Measurements from ENCODE around the gene PNKD. TPM values are rescaled to one million over a fixed set of nuclear protein-coding genes. Genes with fewer than 3 reads are reported as not detected.

The PNKD gene
- total and polyA plus RNA-seq, 10 of the 15 experiments (the other 5 are each of a cell fraction or from before 2014, with no cell fraction given): 27.2 to 106 (median 61.3) TPM

DNA sequence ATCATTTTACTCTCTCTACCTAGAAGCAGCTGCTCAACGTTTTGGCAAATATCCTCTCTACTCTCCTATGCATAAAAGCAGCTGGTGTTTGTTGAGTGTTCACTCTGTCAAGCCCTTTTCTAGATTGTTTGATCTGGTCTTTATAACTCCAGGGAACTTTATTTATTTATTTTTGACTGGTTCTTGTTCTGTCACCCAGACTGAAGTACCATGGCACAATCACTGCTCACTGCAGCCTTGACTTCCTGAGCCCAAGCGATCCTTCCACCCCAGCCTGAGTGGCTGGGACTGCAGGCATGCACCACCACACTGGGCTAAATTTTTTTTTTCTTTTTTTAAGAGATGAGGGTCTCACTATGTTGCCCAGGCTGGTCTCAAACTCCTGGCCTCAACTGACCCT is 99.0 kb downstream of the PNKD start:
- Histone ChIP-seq H3K27ac (ENCODE audit: control insufficient read depth, insufficient read depth) (no peak overlapping the region), H3K4me1 (ENCODE audit: control insufficient read depth, insufficient read depth, low read length) (peaks cover 4% of the 10 kb centered on the region; the same call in 1 of the 2 replicates), H3K4me2 (ENCODE audit: control insufficient read depth, insufficient read depth) (no peak overlapping the region), H4K20me1 (ENCODE audit: control insufficient read depth, insufficient read depth) (no peaks in the 10 kb centered on the region), H3K9me3 (replicated peaks; ENCODE audit: control insufficient read depth, insufficient read depth, low read length) (no peaks in the 10 kb centered on the region; the same call in 2 of the 3 replicates), H3K36me3 (ENCODE audit: control insufficient read depth in 2 of 2, insufficient read depth in 2 of 2, low read length in 1 of 2) (no peaks in the 10 kb centered on the region), H3K27me3 (replicated peaks in 1 of 2; ENCODE audit: control insufficient read depth in 2 of 2, insufficient read depth in 2 of 2, low read length in 1 of 2) (no peaks in the 10 kb centered on the region), H3K79me2 (ENCODE audit: control insufficient read depth, insufficient read depth, low read length) (no peaks in the 10 kb centered on the region), H2AFZ (ENCODE audit: control insufficient read depth, low read depth, low read length) (no peak overlapping the region), H3K9ac (ENCODE audit: control insufficient read depth, insufficient read depth, low read length) (no peak overlapping the region), H3K4me3 (no peak overlapping the region)
- POLR2A ChIA-PET: interaction anchor here (1.0 kb wide), 1 partner anchor 24 kb away, joined by 3 read pairs; no protein-coding TSS in a partner anchor
- SMC1A ChIA-PET (ENCODE audit: uncharacterized antibody, unreplicated experiment): interaction anchor here (1.1 kb wide), 1 partner anchor 67 kb away, joined by 3 read pairs; no protein-coding TSS in a partner anchor
- RAD21 ChIA-PET (ENCODE audit: unreplicated experiment): interaction anchor here (1.2 kb wide), 1 partner anchor 25 kb away, joined by 3 read pairs; no protein-coding TSS in a partner anchor
- ATAC-seq (no peak), DNase-seq (ENCODE audit: low read depth, low spot score) (no peak), FAIRE-seq (no peak)
- no TSS peak for BruUV-seq (replicated peaks)
- in situ Hi-C loops (cut with MboI): no loop called here
- intact Hi-C loops (cut with micrococcal nuclease; ENCODE audit: unreplicated experiment): no loop called here
- 13% methylated on average over 2 of the region's 2 CpGs for WGBS (ENCODE audit: insufficient coverage, insufficient replicate concordance, low lambda C conversion rate, missing lambda C conversion rate)
- CTCF ChIA-PET: interaction anchor here (1.2 to 1.3 kb wide), 2 partner anchors 12 to 25 kb away, joined by 3 to 5 read pairs; no protein-coding TSS in a partner anchor
- TF ChIP-seq, protein P1, sequence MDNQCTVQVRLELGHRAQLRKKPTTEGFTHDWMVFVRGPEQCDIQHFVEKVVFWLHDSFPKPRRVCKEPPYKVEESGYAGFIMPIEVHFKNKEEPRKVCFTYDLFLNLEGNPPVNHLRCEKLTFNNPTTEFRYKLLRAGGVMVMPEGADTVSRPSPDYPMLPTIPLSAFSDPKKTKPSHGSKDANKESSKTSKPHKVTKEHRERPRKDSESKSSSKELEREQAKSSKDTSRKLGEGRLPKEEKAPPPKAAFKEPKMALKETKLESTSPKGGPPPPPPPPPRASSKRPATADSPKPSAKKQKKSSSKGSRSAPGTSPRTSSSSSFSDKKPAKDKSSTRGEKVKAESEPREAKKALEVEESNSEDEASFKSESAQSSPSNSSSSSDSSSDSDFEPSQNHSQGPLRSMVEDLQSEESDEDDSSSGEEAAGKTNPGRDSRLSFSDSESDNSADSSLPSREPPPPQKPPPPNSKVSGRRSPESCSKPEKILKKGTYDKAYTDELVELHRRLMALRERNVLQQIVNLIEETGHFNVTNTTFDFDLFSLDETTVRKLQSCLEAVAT (IDR thresholded peaks at IDR 0.05): no peak
- TF ChIP-seq SUZ12 (IDR thresholded peaks at IDR 0.05; ENCODE audit: unreplicated experiment): no peak
- TF ChIP-seq, protein P2, sequence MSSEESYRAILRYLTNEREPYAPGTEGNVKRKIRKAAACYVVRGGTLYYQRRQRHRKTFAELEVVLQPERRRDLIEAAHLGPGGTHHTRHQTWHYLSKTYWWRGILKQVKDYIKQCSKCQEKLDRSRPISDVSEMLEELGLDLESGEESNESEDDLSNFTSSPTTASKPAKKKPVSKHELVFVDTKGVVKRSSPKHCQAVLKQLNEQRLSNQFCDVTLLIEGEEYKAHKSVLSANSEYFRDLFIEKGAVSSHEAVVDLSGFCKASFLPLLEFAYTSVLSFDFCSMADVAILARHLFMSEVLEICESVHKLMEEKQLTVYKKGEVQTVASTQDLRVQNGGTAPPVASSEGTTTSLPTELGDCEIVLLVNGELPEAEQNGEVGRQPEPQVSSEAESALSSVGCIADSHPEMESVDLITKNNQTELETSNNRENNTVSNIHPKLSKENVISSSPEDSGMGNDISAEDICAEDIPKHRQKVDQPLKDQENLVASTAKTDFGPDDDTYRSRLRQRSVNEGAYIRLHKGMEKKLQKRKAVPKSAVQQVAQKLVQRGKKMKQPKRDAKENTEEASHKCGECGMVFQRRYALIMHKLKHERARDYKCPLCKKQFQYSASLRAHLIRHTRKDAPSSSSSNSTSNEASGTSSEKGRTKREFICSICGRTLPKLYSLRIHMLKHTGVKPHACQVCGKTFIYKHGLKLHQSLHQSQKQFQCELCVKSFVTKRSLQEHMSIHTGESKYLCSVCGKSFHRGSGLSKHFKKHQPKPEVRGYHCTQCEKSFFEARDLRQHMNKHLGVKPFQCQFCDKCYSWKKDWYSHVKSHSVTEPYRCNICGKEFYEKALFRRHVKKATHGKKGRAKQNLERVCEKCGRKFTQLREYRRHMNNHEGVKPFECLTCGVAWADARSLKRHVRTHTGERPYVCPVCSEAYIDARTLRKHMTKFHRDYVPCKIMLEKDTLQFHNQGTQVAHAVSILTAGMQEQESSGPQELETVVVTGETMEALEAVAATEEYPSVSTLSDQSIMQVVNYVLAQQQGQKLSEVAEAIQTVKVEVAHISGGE (CRISPR knock-in tag; IDR thresholded peaks at IDR 0.05): no peak
- no peak for TF ChIP-seq HDAC2 (IDR thresholded peaks at IDR 0.05)
- no peak for TF ChIP-seq ZZZ3 (IDR thresholded peaks at IDR 0.05; ENCODE audit: control insufficient read depth, insufficient read length, low read depth)
- no peak for TF ChIP-seq JUNB (IDR thresholded peaks at IDR 0.05)
- TF ChIP-seq, protein P3, sequence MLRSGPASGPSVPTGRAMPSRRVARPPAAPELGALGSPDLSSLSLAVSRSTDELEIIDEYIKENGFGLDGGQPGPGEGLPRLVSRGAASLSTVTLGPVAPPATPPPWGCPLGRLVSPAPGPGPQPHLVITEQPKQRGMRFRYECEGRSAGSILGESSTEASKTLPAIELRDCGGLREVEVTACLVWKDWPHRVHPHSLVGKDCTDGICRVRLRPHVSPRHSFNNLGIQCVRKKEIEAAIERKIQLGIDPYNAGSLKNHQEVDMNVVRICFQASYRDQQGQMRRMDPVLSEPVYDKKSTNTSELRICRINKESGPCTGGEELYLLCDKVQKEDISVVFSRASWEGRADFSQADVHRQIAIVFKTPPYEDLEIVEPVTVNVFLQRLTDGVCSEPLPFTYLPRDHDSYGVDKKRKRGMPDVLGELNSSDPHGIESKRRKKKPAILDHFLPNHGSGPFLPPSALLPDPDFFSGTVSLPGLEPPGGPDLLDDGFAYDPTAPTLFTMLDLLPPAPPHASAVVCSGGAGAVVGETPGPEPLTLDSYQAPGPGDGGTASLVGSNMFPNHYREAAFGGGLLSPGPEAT (IDR thresholded peaks at IDR 0.05; ENCODE audit: low read depth): no peak
- TF ChIP-seq HCFC1 (IDR thresholded peaks at IDR 0.05; ENCODE audit: low read length): no peak
- TF ChIP-seq ZNF24 (IDR thresholded peaks at IDR 0.05): no peak
- no peak for TF ChIP-seq ZNF217 (IDR thresholded peaks at IDR 0.05)
- no peak for TF ChIP-seq CHD2 (IDR thresholded peaks at IDR 0.05; ENCODE audit: borderline replicate concordance, low read depth, low read length)
- no peak for TF ChIP-seq GABPA (IDR thresholded peaks at IDR 0.05; ENCODE audit: low read depth)
- TF ChIP-seq RBBP5 (conservative IDR thresholded peaks at IDR 0.05): no peak
- TF ChIP-seq SMC3 (IDR thresholded peaks at IDR 0.05; ENCODE audit: borderline replicate concordance, low read length): no peak
